HepG2 (cell line): ENCODE results near the gene BPGM. TPM values are rescaled to one million over a fixed set of nuclear protein-coding genes. Genes with fewer than 3 reads are reported as not detected.

Source experiments
- ATAC-seq: fragments of 200-7000 bp; cut with Tn5 transposase; 3 replicates; pipeline ENCODE4 v1.9.1; 2020; ENCODE audit warnings: mild to moderate bottlenecking, moderate library complexity
- BruUV-seq: library from RNA; stranded (reverse); fragments of 400-500 nt; replicated peaks from 2 replicates; lab custom pipeline; 2021; lab: Mats Ljungman, UMichigan
- CTCF ChIA-PET: fragments of 300-600 bp; formaldehyde crosslinking; extraction: SDS; loops from one replicate; lab custom pipeline; 2021; ENCODE audit warnings: low total read pairs, inconsistent platforms, low intra/inter-chr PET ratio; lab: Yijun Ruan, JAX
- POLR2A ChIA-PET: fragments of 350-600 bp; sonication (Branson Sonifier 250); formaldehyde crosslinking; loops from one replicate; lab custom pipeline; 2020; ENCODE audit warnings: antibody characterized with exemption, inconsistent platforms; lab: Yijun Ruan, JAX
- DNase-seq: peaks from one replicate; pipeline ENCODE4 v3.0.0-alpha.2; 2015; ENCODE audit warnings: low spot score
- FAIRE-seq: peaks from 3 replicates; lab custom pipeline; 2011; peaks lifted over from hg19 to GRCh38; lab: Jason Lieb, UNC
- H2AFZ ChIP-seq: one replicate; pipeline ENCODE4 v1.6.1; 2011; ENCODE audit warnings: low read length, inconsistent platforms
- H3K27ac ChIP-seq: fragments of 300-600 bp; 3 replicates; pipeline ENCODE4 v1.8.0; 2011; ENCODE audit warnings: mixed run types, mild to moderate bottlenecking, mixed read lengths, low read length, inconsistent platforms; ENCODE audit not compliant: insufficient read depth; ENCODE audit errors: extremely low read length
- H3K27me3 ChIP-seq, 2 experiments: fragments of 200-600 bp in 1 of 2; 2 replicates in 1 of 2; 3 replicates in 1 of 2; pipeline versions ENCODE4 v1.6.0 to v1.8.0; 2011; ENCODE audit warnings: low read length in 2 of 2, mild to moderate bottlenecking in 2 of 2, moderate library complexity in 2 of 2, inconsistent platforms in 1 of 2; ENCODE audit not compliant: insufficient read depth in 2 of 2, control insufficient read depth in 1 of 2
- H3K36me3 ChIP-seq, 2 experiments: fragments of 200-600 bp in 1 of 2; replicated peaks in 1 of 2; 2 replicates in 1 of 2; 3 replicates in 1 of 2; pipeline versions ENCODE4 v1.5.1 to v1.8.0; 2011; ENCODE audit warnings: low read length in 2 of 2, inconsistent platforms in 1 of 2; ENCODE audit not compliant: insufficient read depth in 2 of 2, control insufficient read depth in 1 of 2
- H3K4me1 ChIP-seq: 2 replicates; pipeline ENCODE4 v1.5.1; 2012; ENCODE audit warnings: low read length, inconsistent platforms; ENCODE audit not compliant: insufficient read depth
- H3K4me2 ChIP-seq: 2 replicates; pipeline ENCODE4 v1.6.0; 2011; ENCODE audit warnings: low read depth, low read length, inconsistent platforms
- H3K4me3 ChIP-seq, 3 experiments: fragments of 200-600 bp in 1 of 3; sonication (generic), shearing (Covaris generic) in 1 of 3; replicated peaks in 1 of 3; 2 replicates each; pipeline ENCODE4 v1.5.1; 2011 to 2016; ENCODE audit warnings: low read length in 3 of 3, inconsistent platforms in 2 of 3, low read depth in 2 of 3, mild to moderate bottlenecking in 2 of 3, control low read depth in 1 of 3, mixed read lengths in 1 of 3; ENCODE audit not compliant: insufficient read depth in 1 of 3
- H3K79me2 ChIP-seq: one replicate; pipeline ENCODE4 v1.6.1; 2011; ENCODE audit warnings: low read length, inconsistent platforms; ENCODE audit not compliant: insufficient read depth
- H3K9ac ChIP-seq: 2 replicates; pipeline ENCODE4 v1.6.0; 2011; ENCODE audit warnings: mild to moderate bottlenecking, low read depth, low read length, inconsistent platforms; ENCODE audit not compliant: insufficient read depth
- H3K9me3 ChIP-seq: 2 replicates; pipeline ENCODE4 v1.5.1; 2012; ENCODE audit warnings: mild to moderate bottlenecking, low read length
- H4K20me1 ChIP-seq: 2 replicates; pipeline ENCODE4 v1.6.0; 2011; ENCODE audit warnings: inconsistent platforms, mild to moderate bottlenecking, low read length, moderate library complexity; ENCODE audit not compliant: insufficient read depth
- POLR2AphosphoS2 ChIP-seq: IDR thresholded peaks from 2 replicates; pipeline ENCODE4 v1.6.1; 2011; ENCODE audit warnings: low read depth, low read length, improper control_type of control experiment
- THAP9 ChIP-seq: sonication (generic); formaldehyde crosslinking; IDR thresholded peaks from 2 replicates; pipeline ENCODE4; 2020; ENCODE audit warnings: missing genetic modification reagents, mild to moderate bottlenecking, borderline replicate concordance
- WIZ ChIP-seq: sonication (generic); formaldehyde crosslinking; IDR thresholded peaks from 2 replicates; pipeline ENCODE4 v1.5.1; 2020; ENCODE audit warnings: mild to moderate bottlenecking, missing genetic modification reagents
- ZNF12 ChIP-seq: sonication (generic); formaldehyde crosslinking; IDR thresholded peaks from 2 replicates; pipeline ENCODE4 v1.5.0; 2020; ENCODE audit warnings: missing genetic modification reagents
- ZNF792 ChIP-seq: IDR thresholded peaks from 2 replicates; pipeline ENCODE4 v1.6.1; 2016
- ZSCAN21 ChIP-seq: sonication (generic); formaldehyde crosslinking; IDR thresholded peaks from 2 replicates; pipeline ENCODE4 v1.8.0; 2022; ENCODE audit warnings: mild to moderate bottlenecking, missing genetic modification reagents, moderate library complexity, borderline replicate concordance
- WGBS: methylation state at CpG from one replicate; pipeline ENCODE4 v1.1.6; 2017; ENCODE audit warnings: low lambda C conversion rate; 5-methylcytosine and 5-hydroxymethylcytosine counted together
- in situ Hi-C: cut with HindIII; loops from 2 replicates; pipeline ENCODE4 v1.10.0; 2017; ENCODE audit warnings: low pct_unique_long_range_greater_than_20kb; ENCODE audit not compliant: extremely low pct_ligation_motif_present
- intact Hi-C: fragments of 100-400 bp; cut with micrococcal nuclease; formaldehyde crosslinking; loops from one replicate; pipeline ENCODE4 v1.10.0; 2022; ENCODE audit not compliant: unreplicated experiment
- polyA plus RNA-seq, 8 experiments: library from polyadenylated mRNA; depleted of rRNA in 3 of 8; stranded (reverse) in 7 of 8; unstranded in 1 of 8; fragments of >200 nt; fragmentation: Illumina TruSeq in 4 of 8; extraction: Trizol in 4 of 8; gene quantifications; 2 replicates each; pipeline versions ENCODE4 v1.2.1 to v1.2.3, GENCODE V29; 2011 to 2016; ENCODE audit warnings: low read depth in 4 of 8, missing spikeins in 1 of 8, mixed read lengths in 1 of 8; ENCODE audit not compliant: insufficient read depth in 1 of 8
- total RNA-seq, 5 experiments: library from RNA; depleted of rRNA; stranded (reverse); fragments of >200 nt; fragmentation: Illumina TruSeq; extraction: Trizol; gene quantifications; 2 replicates each; pipeline ENCODE4 v1.2.3, GENCODE V29; 2016; ENCODE audit warnings: low read depth in 1 of 5
- TF ChIP-seq, protein P1 (sequence below): sonication (generic); formaldehyde crosslinking; IDR thresholded peaks from 2 replicates; pipeline ENCODE4 v1.4.0; 2020; ENCODE audit warnings: missing genetic modification reagents

BPGM gene
- total and polyA plus RNA-seq, 2 of the 13 experiments (the other 11 are each of a cell fraction or from before 2014, with no cell fraction given) = 4.0 to 7.5 TPM

DNA sequence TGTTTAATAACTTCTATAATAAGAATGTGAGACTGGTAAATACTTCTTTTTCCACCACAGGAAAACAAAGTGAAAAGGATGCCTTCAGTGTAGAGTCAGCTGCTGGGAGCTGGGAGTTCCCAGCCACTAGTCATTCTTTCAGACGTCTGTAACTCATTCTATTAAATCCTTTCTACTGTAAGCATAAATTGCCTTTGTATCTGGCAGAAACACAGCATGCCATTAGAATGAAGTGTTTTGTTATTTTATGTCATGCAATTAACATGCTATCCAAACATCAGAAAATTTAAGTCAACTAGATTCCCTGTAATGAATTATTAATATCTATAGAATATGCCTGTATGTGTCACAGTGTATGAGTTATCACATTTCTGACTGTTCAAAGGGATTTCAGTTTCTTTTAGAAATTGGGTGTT lies 14.3 kb downstream of the BPGM start (continued):
- no peak for TF ChIP-seq THAP9 (CRISPR knock-in tag)
- no peak for TF ChIP-seq ZNF12 (CRISPR knock-in tag)
- TF ChIP-seq, protein P1, sequence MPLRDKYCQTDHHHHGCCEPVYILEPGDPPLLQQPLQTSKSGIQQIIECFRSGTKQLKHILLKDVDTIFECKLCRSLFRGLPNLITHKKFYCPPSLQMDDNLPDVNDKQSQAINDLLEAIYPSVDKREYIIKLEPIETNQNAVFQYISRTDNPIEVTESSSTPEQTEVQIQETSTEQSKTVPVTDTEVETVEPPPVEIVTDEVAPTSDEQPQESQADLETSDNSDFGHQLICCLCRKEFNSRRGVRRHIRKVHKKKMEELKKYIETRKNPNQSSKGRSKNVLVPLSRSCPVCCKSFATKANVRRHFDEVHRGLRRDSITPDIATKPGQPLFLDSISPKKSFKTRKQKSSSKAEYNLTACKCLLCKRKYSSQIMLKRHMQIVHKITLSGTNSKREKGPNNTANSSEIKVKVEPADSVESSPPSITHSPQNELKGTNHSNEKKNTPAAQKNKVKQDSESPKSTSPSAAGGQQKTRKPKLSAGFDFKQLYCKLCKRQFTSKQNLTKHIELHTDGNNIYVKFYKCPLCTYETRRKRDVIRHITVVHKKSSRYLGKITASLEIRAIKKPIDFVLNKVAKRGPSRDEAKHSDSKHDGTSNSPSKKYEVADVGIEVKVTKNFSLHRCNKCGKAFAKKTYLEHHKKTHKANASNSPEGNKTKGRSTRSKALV (CRISPR knock-in tag) = no peak
- TF ChIP-seq ZSCAN21 = no peak
- TF ChIP-seq ZNF792 = no peak

DNA sequence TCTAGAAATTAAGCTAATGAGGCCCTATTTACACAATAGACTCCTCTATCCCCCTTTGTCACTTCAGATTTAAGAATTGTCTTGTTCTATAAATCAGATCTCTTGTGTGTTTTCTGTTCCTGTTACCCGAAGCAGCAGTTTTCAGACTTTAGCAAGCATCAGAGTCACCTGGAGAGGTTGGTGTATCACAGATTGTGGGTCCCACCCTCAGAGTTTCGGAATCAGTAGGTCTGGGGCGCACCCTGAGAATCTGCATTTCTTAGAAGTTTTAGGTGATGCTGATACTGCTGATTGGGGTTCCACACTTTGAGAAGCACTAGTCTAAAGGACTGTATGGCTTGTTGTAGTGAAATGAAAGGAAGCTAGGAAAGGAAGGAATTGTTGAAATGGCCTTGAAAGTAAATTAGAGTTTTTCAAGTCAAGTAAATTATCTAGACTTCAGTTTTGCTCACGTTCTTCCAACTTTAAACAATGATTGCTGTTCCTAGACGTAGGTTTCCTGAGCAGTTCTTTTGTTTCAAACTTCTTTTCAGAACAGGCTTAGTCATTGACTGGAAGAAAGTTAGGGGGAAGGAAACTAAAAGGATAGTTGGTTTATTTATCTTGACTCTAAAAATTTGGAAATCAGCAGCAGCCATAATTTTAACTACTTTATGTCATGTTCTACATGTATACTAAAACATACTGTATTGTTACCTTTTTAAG lies 15.7 kb downstream of the BPGM start:
- Histone ChIP-seq H2AFZ (no peak overlapping the region), H3K9me3 (no peaks in the 10 kb centered on the region), H3K4me1 (no peaks in the 10 kb centered on the region), H4K20me1 (no peaks in the 10 kb centered on the region), H3K4me3 (no peak overlapping the region), H3K27ac (no peak overlapping the region), H3K4me2 (no peak overlapping the region), H3K27me3 (no peaks in the 10 kb centered on the region), H3K9ac (no peak overlapping the region), H3K79me2 (no peaks in the 10 kb centered on the region), H3K36me3 (peaks cover 0 to 6% of the 10 kb centered on the region in 2 experiments; a peak in 2 of 5 replicates)
- no TSS peak for BruUV-seq
- FAIRE-seq = no peak
- intact Hi-C loops (no loop called here), in situ Hi-C loops (no loop called here)
- CTCF ChIA-PET = no interaction called here
- TF ChIP-seq WIZ (CRISPR knock-in tag) (no peak), POLR2AphosphoS2 (no peak)
- ATAC-seq = no peak
- WGBS = 83% methylated on average over 5 of the region's 5 CpGs
- POLR2A ChIA-PET = no interaction called here
- DNase-seq = no peak
